IPS DF 4.7 (cell line): ENCODE results near the gene BRIP1.

Source experiments
- DNase-seq: peaks from one replicate; pipeline ENCODE4 v3.0.0-alpha.2; 2013; ENCODE audit warnings: low spot score; ENCODE audit errors: extremely low read depth

The BRIP1 gene

GRCh38 chr17:61764846-61765245, 98.5 kb downstream of the BRIP1 start:
- no peak for DNase-seq

- no peak for DNase-seq
These were observed 101.5 kb downstream of the BRIP1 start for GRCh38 chr17:61761827-61762226.

- DNase-seq = no peak
These were observed 104.0 kb downstream of the BRIP1 start for GRCh38 chr17:61759362-61759761.

- DNase-seq = no peak
These were observed 104.9 kb downstream of the BRIP1 start for GRCh38 chr17:61758430-61758829.

GRCh38 chr17:61757168-61757567, 106.2 kb downstream of the BRIP1 start:
- DNase-seq = no peak

GRCh38 chr17:61756561-61756960, 106.8 kb downstream of the BRIP1 start:
- DNase-seq = no peak

GRCh38 chr17:61755668-61756067, 107.7 kb downstream of the BRIP1 start:
- no peak for DNase-seq

GRCh38 chr17:61755078-61755477, 108.2 kb downstream of the BRIP1 start:
- no peak for DNase-seq

- DNase-seq = no peak
These were observed 109.2 kb downstream of the BRIP1 start for GRCh38 chr17:61754124-61754523.

- no peak for DNase-seq
These were observed 109.6 kb downstream of the BRIP1 start for GRCh38 chr17:61753696-61754095.

GRCh38 chr17:61750656-61751055, 112.7 kb downstream of the BRIP1 start:
- no peak for DNase-seq

- no peak for DNase-seq
These were observed 113.4 kb downstream of the BRIP1 start for GRCh38 chr17:61749823-61750404.

- no peak for DNase-seq
These were observed 116.9 kb downstream of the BRIP1 start for GRCh38 chr17:61746248-61746985.

- DNase-seq = no peak
These were observed 118.5 kb downstream of the BRIP1 start for GRCh38 chr17:61744804-61745203.

- no peak for DNase-seq
These were observed 119.1 kb downstream of the BRIP1 start for GRCh38 chr17:61744252-61744651.

- DNase-seq = no peak
These were observed 119.6 kb downstream of the BRIP1 start for GRCh38 chr17:61743766-61744165.

- no peak for DNase-seq
These were observed 124.3 kb downstream of the BRIP1 start for GRCh38 chr17:61739002-61739401.

GRCh38 chr17:61738249-61738648, 125.1 kb downstream of the BRIP1 start:
- no peak for DNase-seq

GRCh38 chr17:61737820-61738219, 125.5 kb downstream of the BRIP1 start:
- no peak for DNase-seq

- no peak for DNase-seq
These were observed 126.9 kb downstream of the BRIP1 start for GRCh38 chr17:61736438-61736837.

GRCh38 chr17:61735807-61736206, 127.5 kb downstream of the BRIP1 start:
- no peak for DNase-seq

- no peak for DNase-seq
These were observed 128.9 kb downstream of the BRIP1 start for GRCh38 chr17:61734466-61734865.

GRCh38 chr17:61734012-61734411, 129.3 kb downstream of the BRIP1 start:
- no peak for DNase-seq
